ENCODE measurements around the gene MIER2.

DNA sequence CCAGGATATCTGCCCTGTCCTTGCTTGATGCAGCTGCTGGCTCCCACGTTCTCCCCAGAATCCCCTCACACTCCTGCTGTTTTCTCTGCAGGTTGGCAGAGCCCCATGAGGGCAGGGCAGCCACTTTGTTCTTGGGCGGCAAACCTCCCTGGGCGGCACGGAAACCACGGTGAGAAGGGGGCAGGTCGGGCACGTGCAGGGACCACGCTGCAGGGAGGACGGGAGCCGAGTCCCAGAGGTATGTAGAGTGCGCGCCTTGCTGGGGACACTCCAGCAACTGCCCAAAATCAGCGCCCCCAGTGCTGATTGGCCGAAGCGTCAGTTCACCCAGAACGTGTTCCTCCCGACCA, 30.3 kb upstream of the MIER2 start:
- no peak for TF ChIP-seq CTCF (IDR thresholded peaks at IDR 0.05)
- no peak for TF ChIP-seq POLR2AphosphoS5 (IDR thresholded peaks at IDR 0.05)
- TF ChIP-seq POLR2A (IDR thresholded peaks at IDR 0.05) = no peak
- no peak for TF ChIP-seq EP300 (IDR thresholded peaks at IDR 0.05)

All from sigmoid colon (tissue), 4 donors.